Endothelial cell of umbilical vein (primary cell): Measurements from ENCODE around the gene SNX25. TPM values are rescaled to one million over a fixed set of nuclear protein-coding genes. Genes with fewer than 3 reads are reported as not detected.

Experiments used
- BruUV-seq: library from RNA; stranded (reverse); fragments of 400-500 nt; replicated peaks from 2 replicates; lab custom pipeline; 2021; lab: Mats Ljungman, UMichigan
- CTCF ChIA-PET: fragments of 300-600, 350-600 bp; sonication (Branson Sonifier 250); formaldehyde crosslinking; loops from one replicate; lab custom pipeline; 2021; ENCODE audit warnings: antibody characterized with exemption, inconsistent platforms; lab: Charles Lee
- POLR2A ChIA-PET: fragments of 300-600, 350-600 bp; sonication (Branson Sonifier 250); formaldehyde crosslinking; loops from one replicate; lab custom pipeline; 2021; ENCODE audit warnings: antibody characterized with exemption, inconsistent platforms; lab: Charles Lee
- DNase-seq: peaks from one replicate; pipeline ENCODE4 v3.0.0-alpha.2; 2011; ENCODE audit warnings: low read depth, low spot score
- FAIRE-seq: peaks from 2 replicates; lab custom pipeline; 2011; peaks lifted over from hg19 to GRCh38; lab: Jason Lieb, UNC
- H2AFZ ChIP-seq: 2 replicates; pipeline ENCODE4 v1.6.0; 2012; ENCODE audit warnings: low read depth, low read length, control low read depth, inconsistent platforms
- H3K27ac ChIP-seq: 2 replicates; pipeline ENCODE4 v1.5.1; 2011; ENCODE audit warnings: low read depth, mild to moderate bottlenecking, control low read depth, low read length, moderate library complexity; ENCODE audit not compliant: insufficient read depth
- H3K27me3 ChIP-seq, 2 experiments: 2 replicates each; pipeline versions ENCODE4 v1.6.0 to v1.6.1; 2011; ENCODE audit warnings: low read length in 2 of 2, mixed read lengths in 1 of 2; ENCODE audit not compliant: control insufficient read depth in 2 of 2, insufficient read depth in 2 of 2
- H3K36me3 ChIP-seq, 2 experiments: 2 replicates in 1 of 2; 3 replicates in 1 of 2; pipeline ENCODE4 v1.5.1; 2011; ENCODE audit warnings: low read length in 2 of 2, mild to moderate bottlenecking in 1 of 2, moderate library complexity in 1 of 2; ENCODE audit not compliant: control insufficient read depth in 2 of 2, insufficient read depth in 2 of 2; ENCODE audit errors: extremely low read depth in 1 of 2
- H3K4me1 ChIP-seq: 3 replicates; pipeline ENCODE4 v1.5.1; 2011; ENCODE audit warnings: mild to moderate bottlenecking, low read length; ENCODE audit not compliant: control insufficient read depth, insufficient read depth; ENCODE audit errors: extremely low read depth
- H3K4me2 ChIP-seq: 2 replicates; pipeline ENCODE4 v1.6.1; 2011; ENCODE audit warnings: low read length, control low read depth, mixed read lengths; ENCODE audit not compliant: insufficient read depth
- H3K4me3 ChIP-seq, 3 experiments: fragments of 200-600 bp in 1 of 3; sonication (generic), shearing (Covaris generic) in 1 of 3; replicated peaks in 1 of 3; 2 replicates each; pipeline ENCODE4 v1.5.1; 2011 to 2016; ENCODE audit warnings: control low read depth in 3 of 3, low read length in 3 of 3, mild to moderate bottlenecking in 2 of 3, inconsistent platforms in 1 of 3, low read depth in 1 of 3, moderate library complexity in 1 of 3; ENCODE audit not compliant: insufficient read depth in 1 of 3
- H3K79me2 ChIP-seq: 2 replicates; pipeline ENCODE4 v1.6.0; 2012; ENCODE audit warnings: low read length, inconsistent platforms; ENCODE audit not compliant: control insufficient read depth, insufficient read depth
- H3K9ac ChIP-seq: replicated peaks from 2 replicates; pipeline ENCODE3; 2011; ENCODE audit warnings: low read length, control low read depth; ENCODE audit not compliant: insufficient read depth; ENCODE audit errors: extremely low read depth
- H3K9me1 ChIP-seq: replicated peaks from 3 replicates; pipeline ENCODE4 v1.6.0; 2011; ENCODE audit warnings: mild to moderate bottlenecking, low read length; ENCODE audit not compliant: control insufficient read depth, insufficient read depth; ENCODE audit errors: extremely low read depth
- H3K9me3 ChIP-seq: replicated peaks from 2 replicates; pipeline ENCODE4 v1.5.1; 2012; ENCODE audit warnings: low read length, inconsistent platforms; ENCODE audit not compliant: control insufficient read depth, insufficient read depth
- H4K20me1 ChIP-seq: replicated peaks from 2 replicates; pipeline ENCODE3; 2011; ENCODE audit warnings: mild to moderate bottlenecking, low read length; ENCODE audit not compliant: control insufficient read depth, insufficient read depth; ENCODE audit errors: extremely low read depth
- CTCF ChIP-seq, 2 donors: IDR thresholded peaks; 1 replicate in 1 of 2; 2 replicates in 1 of 2; pipeline ENCODE4 v1.5.1; 2011; ENCODE audit warnings: low read length in 2 of 2, mild to moderate bottlenecking in 2 of 2, moderate library complexity in 2 of 2, control low read depth in 1 of 2, inconsistent platforms in 1 of 2, low read depth in 1 of 2; ENCODE audit not compliant: insufficient read depth in 1 of 2; ENCODE audit errors: extremely low read depth in 1 of 2
- EZH2 ChIP-seq: IDR thresholded peaks from 2 replicates; pipeline ENCODE4 v1.6.1; 2012; ENCODE audit warnings: borderline replicate concordance, low read depth, mild to moderate bottlenecking, moderate library complexity, low read length, inconsistent platforms; ENCODE audit not compliant: severe bottlenecking
- FOS ChIP-seq: IDR thresholded peaks from 2 replicates; pipeline ENCODE4 v1.6.1; 2011; ENCODE audit warnings: mild to moderate bottlenecking, low read length, moderate library complexity, borderline replicate concordance; ENCODE audit not compliant: insufficient read depth
- GATA2 ChIP-seq: IDR thresholded peaks from 2 replicates; pipeline ENCODE4 v1.7.0; 2011; ENCODE audit warnings: low read depth, mild to moderate bottlenecking, moderate library complexity, mixed read lengths, low read length; ENCODE audit not compliant: insufficient read length, insufficient read depth
- JUN ChIP-seq: IDR thresholded peaks from 2 replicates; pipeline ENCODE4 v1.6.1; 2011; ENCODE audit warnings: borderline replicate concordance, low read depth; ENCODE audit not compliant: insufficient read length, insufficient read depth
- MAX ChIP-seq: IDR thresholded peaks from 2 replicates; pipeline ENCODE4 v1.6.1; 2011; ENCODE audit not compliant: insufficient read depth, insufficient read length
- MYC ChIP-seq: IDR thresholded peaks from one replicate; pipeline ENCODE4 v1.6.1; 2011; ENCODE audit warnings: mild to moderate bottlenecking, low read depth, low read length
- POLR2A ChIP-seq: IDR thresholded peaks from 2 replicates; pipeline ENCODE4 v1.6.1; 2012; ENCODE audit warnings: low read depth, mild to moderate bottlenecking, control low read depth, low read length
- POLR2AphosphoS5 ChIP-seq: IDR thresholded peaks from 2 replicates; pipeline ENCODE4 v1.6.1; 2012; ENCODE audit warnings: low read depth, mild to moderate bottlenecking, control low read depth, low read length, moderate library complexity; ENCODE audit not compliant: insufficient read depth
- dilution Hi-C: fragments of 300-500 bp; cut with MboI; formaldehyde crosslinking; loops from one replicate; pipeline ENCODE4 v1.15.0; 2019; ENCODE audit warnings: low sequenced_read_pairs; ENCODE audit not compliant: extremely low pct_ligation_motif_present
- intact Hi-C: fragments of 100-400 bp; cut with micrococcal nuclease; formaldehyde crosslinking; loops from one replicate; pipeline ENCODE4 v1.10.0; 2022
- polyA plus RNA-seq, 4 experiments: library from polyadenylated mRNA; depleted of rRNA in 3 of 4; stranded (reverse) in 3 of 4; unstranded in 1 of 4; fragments of >200 nt; gene quantifications; 2 replicates each; pipeline versions ENCODE4 v1.2.1 to v1.2.3, GENCODE V29; 2011 to 2012; ENCODE audit warnings: missing spikeins in 1 of 4
- total RNA-seq: library from RNA; stranded (reverse); gene quantifications from 2 replicates; pipeline ENCODE4 v1.2.3, GENCODE V29; 2021

The SNX25 gene
- total and polyA plus RNA-seq, 2 donors (not counting 3 experiments of a cell fraction or from before 2014, with no cell fraction given), result 6.6 to 16.1 TPM

GRCh38 chr4:185290018-185290607, 80.7 kb downstream of the SNX25 start:
- H3K27me3 ChIP-seq, result no peaks in the 10 kb centered on the region
- H3K36me3 ChIP-seq, result peaks cover 0 to 6% of the 10 kb centered on the region in 2 experiments
- H3K4me2 ChIP-seq, result no peak overlapping the region
- ChIA-PET POLR2A (no interaction called here), CTCF (no interaction called here)
- intact Hi-C loops, result no loop called here
- H3K9me3 ChIP-seq, result no peaks in the 10 kb centered on the region
- FAIRE-seq (no peak), DNase-seq (no peak)
- TF ChIP-seq POLR2A (no peak), JUN (no peak), CTCF (IDR thresholded peaks at IDR 0.05; ENCODE audit: extremely low read depth in 1 of 2, insufficient read depth in 1 of 2, low read depth in 1 of 2, low read length in 2 of 2) (no peak), EZH2 (no peak), MAX (no peak), GATA2 (no peak), FOS (no peak), MYC (no peak), POLR2AphosphoS5 (no peak)
- no peaks in the 10 kb centered on the region for H4K20me1 ChIP-seq
- H3K79me2 ChIP-seq, result no peaks in the 10 kb centered on the region
- dilution Hi-C loops, result loop anchor here (25.0 kb wide), 1 partner anchor 97 kb away; the partner anchor contains the start of genes ANKRD37 and LRP2BP
- no peaks in the 10 kb centered on the region for H3K9me1 ChIP-seq
- no peak overlapping the region for H2AFZ ChIP-seq
- no peak overlapping the region for H3K4me3 ChIP-seq
- H3K4me1 ChIP-seq, result no peaks in the 10 kb centered on the region
- H3K9ac ChIP-seq, result no peak overlapping the region
- no peak overlapping the region for H3K27ac ChIP-seq
- BruUV-seq, result no TSS peak
